Amniotic stem cell (primary cell): ENCODE data around the gene CDH5.
"Not testable (repeated sequence)": the region's sequence is repeated elsewhere in the genome, so short reads cannot be mapped to it uniquely, and the experiment has no call there.

Experiments used
- DNase-seq: peaks from one replicate; lab custom pipeline; 2025; lab: John Stamatoyannopoulos, UW

The CDH5 gene, protein sequence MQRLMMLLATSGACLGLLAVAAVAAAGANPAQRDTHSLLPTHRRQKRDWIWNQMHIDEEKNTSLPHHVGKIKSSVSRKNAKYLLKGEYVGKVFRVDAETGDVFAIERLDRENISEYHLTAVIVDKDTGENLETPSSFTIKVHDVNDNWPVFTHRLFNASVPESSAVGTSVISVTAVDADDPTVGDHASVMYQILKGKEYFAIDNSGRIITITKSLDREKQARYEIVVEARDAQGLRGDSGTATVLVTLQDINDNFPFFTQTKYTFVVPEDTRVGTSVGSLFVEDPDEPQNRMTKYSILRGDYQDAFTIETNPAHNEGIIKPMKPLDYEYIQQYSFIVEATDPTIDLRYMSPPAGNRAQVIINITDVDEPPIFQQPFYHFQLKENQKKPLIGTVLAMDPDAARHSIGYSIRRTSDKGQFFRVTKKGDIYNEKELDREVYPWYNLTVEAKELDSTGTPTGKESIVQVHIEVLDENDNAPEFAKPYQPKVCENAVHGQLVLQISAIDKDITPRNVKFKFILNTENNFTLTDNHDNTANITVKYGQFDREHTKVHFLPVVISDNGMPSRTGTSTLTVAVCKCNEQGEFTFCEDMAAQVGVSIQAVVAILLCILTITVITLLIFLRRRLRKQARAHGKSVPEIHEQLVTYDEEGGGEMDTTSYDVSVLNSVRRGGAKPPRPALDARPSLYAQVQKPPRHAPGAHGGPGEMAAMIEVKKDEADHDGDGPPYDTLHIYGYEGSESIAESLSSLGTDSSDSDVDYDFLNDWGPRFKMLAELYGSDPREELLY

DNA sequence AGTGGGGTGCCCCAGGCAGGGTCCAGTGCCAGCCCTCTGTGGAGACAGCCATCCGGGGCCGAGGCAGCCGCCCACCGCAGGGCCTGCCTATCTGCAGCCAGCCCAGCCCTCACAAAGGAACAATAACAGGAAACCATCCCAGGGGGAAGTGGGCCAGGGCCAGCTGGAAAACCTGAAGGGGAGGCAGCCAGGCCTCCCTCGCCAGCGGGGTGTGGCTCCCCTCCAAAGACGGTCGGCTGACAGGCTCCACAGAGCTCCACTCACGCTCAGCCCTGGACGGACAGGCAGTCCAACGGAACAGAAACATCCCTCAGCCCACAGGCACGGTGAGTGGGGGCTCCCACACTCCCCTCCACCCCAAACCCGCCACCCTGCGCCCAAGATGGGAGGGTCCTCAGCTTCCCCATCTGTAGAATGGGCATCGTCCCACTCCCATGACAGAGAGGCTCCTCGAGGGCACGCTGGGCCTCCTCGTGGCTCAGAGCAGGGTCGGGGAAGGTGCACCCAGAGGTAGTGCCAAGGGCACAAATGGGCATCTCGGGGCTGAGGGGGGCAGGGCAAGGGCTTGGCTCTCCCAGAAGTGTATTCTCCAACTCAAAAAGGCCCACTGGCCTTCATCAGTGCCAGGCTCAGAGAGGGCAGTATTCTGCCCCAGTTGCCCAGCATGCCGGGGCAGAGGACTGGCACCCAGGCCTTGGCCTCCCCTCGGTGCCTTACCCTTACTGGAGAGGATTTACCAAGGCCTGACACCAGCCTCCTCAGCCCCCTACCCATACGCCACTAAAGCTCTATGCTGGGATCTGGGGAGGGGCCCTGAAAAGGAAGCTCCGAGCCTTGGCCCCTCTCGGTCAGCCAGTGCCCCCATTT, at the start of gene CDH5:
Gene CDH5, plus strand, starts transcription at position 259 of the 867 bp plus-strand sequence. CDS start 12,647 bp downstream, outside the sequence.
- no peak for DNase-seq

DNA sequence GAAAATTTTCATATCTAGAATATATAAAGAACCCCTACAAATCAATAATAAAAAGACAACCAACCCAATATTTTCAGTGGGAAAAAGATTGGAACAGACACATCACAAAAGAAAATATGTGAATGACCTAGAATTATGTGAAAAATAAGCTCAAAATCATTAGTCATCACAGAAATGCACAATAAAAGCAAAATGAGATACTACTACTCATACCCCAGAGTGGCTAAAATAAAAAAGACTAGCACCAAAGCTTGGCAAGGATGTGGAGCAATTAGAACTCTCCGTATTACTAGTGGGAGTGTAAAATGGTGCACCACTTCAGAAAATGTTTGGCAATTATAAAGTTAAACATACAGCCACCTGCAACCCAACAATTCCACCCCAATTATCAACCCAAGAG, 48.0 kb upstream of the CDH5 start:
- no peak for DNase-seq

DNA sequence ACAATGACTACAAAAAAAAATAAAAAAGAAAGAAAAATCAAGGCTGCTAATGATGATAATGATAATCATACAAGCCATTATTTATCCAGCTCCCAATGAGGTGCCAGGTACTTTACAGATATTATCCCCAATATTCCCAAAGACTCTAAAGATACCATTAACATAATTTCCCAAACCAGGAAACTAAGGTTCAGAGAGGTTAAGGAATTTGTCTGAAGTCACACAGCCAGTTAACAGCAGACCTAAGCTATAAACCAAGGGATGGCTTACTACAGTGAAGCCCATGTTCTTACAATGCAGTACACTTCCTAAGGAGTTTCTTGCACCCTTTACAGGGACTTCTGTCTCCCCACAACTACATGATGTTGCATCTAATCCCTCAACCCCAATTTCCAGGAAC, 45.7 kb upstream of the CDH5 start:
- no peak for DNase-seq

DNA sequence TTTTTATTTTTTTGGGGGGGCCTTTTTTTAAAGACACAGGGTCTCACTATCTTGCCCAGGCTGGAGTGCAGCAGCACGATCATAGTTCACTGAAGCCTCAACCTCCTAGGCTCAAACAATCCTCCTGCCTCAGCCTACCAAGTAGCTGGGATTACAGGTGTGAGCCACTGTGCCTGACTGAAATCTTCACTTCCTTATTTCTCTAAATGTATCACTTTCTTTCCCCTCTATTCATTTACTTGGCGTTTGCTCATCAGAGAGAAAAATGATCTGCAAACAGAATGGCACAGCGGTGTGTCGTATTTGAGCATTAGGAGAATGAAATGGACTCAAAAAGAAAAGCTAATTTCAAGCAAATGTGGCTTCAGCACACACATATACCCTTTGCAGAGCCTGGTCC, 44.3 kb upstream of the CDH5 start:
- no peak for DNase-seq

DNA sequence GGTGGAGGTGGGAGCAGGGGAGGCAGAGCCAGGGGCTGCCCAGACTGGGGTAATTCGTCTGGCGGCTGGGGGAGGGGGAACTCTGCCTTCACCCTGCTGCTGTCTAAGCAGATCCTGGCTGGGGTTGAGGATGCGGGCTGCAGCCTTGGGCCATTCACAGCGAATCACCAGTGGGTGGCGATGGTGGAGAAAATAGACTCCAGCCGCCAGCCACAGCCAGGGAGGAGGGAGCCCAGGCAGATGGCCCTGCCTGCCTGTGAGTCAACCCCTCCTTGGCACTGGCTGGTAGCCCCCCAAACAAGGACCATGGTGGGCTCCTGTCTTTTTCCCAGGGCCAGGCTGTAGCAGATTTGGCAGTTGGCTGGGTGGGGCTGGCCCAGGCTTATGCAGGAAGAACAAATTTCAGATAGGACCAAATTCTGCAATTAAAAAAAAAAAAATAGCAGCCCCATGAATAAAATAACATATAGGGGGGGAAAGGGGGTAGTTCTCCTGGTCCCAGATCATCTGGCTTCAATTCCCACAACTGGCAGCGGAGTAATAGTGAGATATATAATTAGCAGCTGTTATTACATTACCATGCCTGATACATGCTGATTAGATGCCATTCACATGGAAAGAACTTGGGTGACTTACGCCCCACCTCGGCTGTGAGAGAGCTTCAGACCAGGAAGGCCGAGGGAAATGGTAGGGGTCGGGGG, 41.5 kb upstream of the CDH5 start:
- DNase-seq, result no peak

DNA sequence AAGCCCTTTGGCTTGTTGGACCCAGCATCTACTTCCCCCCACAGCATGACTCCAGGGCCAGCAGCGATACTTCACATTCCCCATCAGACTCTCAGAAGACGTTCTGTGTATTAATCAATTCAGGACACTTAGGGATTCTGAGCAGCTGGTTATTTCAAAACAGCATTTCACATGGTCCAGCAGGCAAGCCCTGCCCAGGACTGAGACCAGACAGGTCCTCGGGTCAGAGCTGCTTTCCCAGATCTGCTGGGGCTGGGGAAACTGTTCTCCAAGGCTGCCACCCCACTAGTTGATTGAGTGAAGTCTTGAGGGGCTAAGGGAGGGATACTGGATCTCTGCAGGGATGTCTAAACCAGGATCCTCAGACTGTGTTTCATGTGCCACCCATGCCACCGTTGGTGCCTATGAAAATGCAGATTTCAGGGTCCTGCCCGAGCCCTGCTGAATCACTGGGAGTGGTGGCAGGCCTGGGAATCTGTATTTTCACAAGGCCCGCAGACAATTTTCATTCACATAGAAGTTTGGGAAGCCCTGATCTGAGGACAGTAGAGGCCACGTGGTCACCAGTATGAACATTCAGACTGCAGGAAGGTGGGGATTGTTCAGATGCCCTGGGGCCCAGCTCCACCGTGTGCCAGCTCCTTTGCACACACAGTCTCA, 40.6 kb upstream of the CDH5 start:
- DNase-seq, result no peak

DNA sequence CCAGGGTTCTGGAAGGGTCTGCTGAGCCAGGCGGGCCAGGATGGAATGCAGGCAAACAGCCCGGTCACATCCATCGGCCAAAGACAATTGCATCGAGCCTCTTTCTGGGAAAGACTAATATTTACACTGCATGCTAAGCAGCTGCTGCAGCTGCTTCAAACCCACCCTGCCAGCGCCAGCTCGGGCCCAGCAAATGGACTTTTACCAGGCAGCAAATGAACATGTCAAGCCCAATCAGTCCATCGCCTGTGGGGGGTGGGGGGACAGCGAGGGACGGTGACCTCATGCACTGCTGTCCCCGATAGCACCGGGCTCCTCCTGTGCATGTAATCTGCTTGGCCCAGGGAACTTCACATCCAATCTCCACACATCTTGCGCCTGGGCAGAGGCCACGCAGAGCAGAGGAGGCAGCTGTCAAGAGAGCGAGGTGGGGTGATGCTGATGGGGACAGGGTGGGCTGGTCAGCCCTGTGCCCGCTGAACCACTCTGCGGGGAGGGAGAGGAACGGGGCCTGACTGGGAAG, 39.4 kb upstream of the CDH5 start:
- DNase-seq, result no peak

DNA sequence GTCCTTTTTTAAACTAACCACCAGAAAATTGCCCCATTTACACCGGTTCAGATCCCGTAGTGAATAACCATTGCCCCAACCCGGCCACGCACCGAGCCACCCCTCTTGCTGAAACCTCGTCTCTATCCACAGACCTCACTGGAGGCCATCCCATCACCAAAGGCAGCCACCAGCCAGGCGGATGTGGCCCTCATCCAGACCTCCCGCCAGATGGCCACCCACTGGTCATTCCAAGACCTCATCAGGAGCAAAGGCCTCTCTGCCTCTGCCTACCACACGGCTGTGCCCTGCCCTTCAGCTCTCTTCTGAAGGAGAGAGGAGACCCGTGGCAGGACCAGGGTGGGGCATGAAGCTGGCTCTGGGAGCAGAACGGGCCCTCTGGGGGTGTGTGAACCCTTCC, 38.2 kb upstream of the CDH5 start:
- no peak for DNase-seq

DNA sequence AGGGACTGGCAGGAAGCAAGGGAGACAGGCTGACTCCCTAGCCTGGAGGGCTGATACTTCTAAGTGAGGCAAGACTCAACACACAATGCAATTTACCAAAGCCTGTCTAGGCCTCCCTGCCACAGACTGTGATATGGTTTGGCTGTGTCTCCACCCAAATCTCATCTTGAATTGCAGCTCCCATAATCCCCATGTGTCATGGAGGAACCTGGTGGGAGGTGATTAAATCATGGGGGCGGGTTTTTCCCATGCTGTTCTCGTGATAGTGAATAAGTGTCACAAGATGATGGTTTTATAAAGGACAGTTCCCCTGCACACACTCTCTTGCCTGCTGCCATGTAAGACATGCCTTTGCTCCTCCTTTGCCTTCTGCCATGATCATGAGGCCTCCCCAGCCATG, 35.0 kb upstream of the CDH5 start:
- DNase-seq, result not testable (repeated sequence)

DNA sequence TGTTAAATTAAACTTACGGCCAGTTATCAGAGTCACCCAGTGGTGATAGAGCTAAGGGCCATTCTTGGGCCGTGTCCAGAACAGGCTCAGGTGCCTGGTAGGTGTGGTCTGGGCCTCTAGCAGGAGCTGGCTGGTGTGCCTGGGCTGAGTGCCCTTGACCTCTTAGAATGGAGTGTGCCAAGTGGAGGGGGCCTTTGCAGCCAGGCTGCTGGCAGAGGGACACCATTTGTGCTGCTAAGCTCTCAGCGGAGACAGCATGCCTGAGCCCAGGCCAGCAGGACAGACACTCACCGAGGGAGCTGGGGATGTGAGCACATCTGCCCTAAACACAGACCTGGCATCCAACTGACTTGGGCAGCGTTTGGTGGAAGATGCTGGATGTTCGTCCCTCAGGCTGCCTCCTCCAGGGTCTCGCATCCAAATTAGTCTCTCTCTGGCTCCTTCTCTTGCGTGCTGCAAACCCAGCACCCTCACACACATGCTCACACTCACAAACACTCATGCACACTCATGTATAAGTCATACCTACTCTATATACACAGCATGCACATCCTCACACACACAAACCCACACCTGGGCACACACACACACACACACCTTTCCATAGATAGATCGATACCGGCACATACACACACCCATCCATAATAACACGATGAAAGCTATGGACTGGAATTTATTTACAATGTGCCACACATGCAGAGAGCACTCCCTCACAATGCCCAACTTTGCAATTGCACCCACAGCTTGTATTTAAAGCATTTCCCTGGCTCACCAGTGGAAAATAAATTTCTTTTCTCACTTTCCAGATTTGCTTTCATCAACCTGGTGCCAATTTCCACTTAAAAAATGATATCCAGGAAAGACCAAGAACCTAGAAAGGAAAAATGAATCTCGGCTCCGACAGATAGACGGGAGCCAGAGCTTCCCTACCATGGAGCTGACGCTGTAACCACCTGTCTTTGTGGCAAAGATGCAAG, 33.6 kb upstream of the CDH5 start:
- no peak for DNase-seq

DNA sequence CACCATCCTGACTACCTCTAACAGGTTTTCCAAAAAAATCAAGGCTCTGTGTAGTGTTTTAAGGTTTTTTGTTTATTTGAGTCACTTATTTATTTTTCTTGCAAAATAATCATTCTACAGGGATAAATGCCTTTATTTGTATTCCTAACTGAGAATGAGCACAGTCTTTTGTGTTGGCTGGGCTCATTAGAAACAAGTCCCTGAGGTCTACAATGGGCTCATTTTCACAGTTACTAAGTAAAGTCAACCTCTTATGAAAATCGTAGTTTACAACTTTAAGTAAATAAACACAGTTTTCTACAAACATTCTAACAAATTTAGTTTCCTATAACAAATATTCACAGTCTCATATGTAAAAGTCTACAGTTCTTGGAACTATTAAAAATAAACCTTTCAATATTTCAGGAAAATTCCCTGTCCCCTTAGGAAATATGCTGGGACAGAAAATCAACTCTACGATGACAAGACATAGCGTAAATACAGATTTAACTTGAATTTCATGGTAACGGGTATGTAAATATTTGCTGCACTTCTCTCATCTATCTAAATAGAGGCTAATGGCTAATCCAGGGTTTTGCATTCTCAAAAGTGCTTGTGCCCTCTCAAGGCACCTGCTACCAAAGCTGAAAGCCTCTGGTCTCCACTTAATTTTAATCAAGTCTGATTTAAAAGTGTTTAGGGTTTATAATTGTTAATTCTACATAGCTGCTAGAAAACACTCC, 31.5 kb upstream of the CDH5 start:
- DNase-seq, result no peak

DNA sequence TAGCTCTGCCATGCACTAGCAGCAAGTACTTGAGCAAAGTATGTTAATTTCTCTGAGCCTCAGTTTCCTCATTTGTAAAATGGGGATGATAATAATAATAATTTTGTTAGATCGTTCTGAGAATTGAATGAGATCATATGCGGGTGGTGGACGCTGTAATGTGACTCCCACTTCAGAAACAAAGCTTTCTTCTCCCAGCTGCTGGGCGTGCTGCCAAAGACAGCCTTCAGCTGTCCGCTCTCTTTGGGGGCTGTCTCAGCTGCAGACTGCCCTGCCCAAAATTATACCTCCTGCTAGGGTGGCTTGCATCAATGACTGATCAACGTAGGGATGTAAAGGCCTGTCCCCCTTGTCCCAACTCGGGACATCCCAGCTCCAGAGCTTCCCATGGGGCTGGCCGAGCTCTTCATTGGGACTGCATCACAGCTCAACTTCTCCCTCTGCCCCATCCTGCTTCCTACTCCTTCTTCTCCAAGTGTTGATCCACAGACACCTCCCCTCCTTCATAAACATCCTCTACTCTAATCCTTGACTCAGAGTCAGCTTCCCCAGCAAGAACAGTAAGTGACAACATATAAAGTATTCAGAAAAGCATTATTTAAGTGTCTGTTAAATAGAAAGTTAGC, 30.7 kb upstream of the CDH5 start:
- DNase-seq, result no peak

DNA sequence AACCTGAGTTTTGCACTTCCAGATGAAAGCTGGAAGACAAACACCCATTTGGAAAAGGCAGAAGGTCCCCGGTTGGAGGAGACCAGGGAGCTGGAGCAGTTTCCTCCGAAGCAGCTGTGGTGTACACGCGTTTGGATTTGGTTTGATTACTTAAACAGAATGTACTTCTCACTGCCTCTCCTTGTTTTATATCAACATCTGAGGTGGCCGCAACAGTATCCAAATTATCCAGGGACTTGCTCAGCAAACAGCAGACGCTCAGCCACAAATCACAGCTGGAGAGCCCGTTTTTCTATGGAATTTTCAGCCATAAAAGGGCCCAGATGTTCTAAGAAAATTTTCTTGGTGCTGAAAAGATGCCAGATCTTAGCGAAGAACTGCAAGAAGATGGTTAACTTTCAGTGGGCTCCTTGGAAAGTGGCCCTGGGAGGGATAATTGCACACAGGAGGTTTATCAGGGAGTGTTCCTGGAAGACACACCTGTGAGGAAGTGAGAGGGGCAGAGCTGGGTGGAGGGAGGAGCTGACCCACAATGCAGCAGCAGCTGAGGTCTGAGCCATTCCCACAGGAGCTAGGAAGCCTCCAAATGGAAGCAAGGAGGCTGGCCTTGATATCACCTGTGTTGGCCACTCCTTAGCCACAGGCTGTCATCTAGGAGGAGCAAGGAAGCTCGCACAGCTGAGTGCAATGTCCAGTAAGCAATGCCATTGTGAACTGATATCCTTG, 28.9 kb upstream of the CDH5 start:
- DNase-seq, result no peak

DNA sequence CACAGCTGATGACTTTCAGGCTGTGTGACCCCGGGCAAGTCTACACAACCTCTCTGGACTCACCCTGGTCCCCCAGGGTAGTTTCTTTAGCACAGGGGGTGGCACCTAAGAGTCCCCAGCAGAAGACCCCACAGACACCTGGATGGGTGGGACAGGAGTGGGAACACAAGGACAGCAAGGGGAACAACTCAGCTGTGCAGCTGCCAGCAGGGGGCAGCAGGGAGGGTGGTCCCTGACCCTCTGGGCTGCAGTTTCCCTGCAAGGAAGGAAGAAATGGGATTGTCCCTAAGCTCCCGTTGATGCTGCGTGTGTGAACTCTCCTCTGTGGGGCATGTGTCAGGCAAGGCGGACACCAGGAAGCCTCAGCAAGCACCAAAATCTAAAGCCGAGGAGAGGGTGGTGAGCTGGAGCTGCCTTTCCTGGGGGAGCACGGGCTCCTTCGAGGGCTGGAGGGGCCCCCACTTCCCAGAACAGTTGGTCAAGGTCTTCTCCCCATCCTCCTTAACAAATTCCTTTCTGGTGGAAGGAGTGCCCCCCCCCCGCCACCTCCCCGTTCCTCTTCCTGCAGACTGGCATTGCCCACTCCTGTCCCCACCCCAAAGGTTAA, 24.1 kb upstream of the CDH5 start:
- no peak for DNase-seq

DNA sequence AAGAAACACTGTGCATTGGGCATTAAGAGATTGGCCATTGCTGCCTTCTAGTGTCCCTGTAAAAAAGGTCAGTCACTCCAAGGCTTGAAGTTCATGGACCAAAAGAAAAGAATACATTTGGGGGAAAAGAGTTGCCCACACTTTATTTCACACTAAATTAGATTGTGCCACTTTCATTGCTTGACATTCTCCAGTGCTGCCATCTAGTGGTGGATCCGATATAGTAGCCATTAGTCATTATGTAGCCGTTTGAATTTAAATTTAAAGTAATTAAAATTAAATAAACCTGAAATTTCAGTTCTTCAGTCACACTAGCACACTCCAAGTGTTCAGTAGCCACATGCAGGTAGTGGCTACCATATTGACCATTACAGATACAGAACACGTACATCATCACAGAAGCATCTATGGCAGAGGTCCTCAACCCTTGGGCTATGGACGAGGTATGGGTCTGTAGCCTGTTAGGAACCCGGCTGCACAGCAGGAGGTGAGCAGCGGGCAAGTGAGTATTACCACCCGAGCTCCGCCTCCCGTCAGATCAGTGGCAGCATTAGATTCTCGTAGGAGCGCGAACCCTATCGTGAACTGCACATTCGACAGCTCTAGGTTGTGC, 21.9 kb upstream of the CDH5 start:
- DNase-seq, result peak; percentile 67

DNA sequence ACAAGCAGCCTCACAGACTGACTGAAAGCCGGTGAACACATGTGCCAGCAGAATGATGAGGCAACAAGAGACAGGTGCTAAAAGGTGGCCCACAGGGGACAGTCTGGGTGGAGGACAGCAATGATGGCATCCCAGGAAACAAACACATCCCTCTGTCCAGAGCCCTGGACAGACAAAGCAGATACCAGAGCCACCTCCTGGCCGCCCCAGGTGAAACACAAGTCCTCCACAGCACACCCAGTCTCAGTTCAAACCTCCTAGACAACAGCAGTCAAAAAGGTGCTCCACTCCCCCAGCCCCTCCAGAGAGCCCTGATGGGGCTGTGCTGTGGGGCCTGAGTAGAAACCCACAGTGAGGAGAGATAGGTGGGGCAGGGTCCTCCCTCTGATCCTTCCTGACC, 20.3 kb upstream of the CDH5 start:
- DNase-seq, result no peak

DNA sequence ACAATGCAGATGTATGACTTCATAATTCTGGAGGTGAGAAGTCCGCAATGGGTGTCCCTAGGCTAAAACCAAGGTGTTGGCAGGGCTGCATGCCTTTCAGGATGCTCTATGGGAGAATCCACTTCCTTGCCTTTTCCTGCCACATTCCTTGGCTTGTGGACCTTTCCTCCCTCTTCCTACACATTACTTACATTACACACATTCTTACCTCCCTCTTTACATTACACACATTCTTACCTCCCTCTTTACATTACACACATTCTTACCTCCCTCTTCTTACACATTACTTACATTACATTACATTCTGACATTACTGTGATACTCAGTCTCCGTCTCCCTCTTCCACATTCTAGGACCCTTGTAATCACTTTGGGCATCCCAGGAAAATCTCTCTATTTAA, 14.2 kb upstream of the CDH5 start:
- DNase-seq, result no peak
